Gastrocnemius medialis (tissue), 4 donors: ENCODE measurements around the gene NRXN2. TPM values are rescaled to one million over a fixed set of nuclear protein-coding genes. Genes with fewer than 3 reads are reported as not detected.

ENCODE experiments used
- ATAC-seq, 2 donors: fragments of 150-250 bp; one replicate each; pipeline ENCODE4 v1.9.1; 2016
- DNase-seq, 2 donors: peaks; one replicate each; pipeline ENCODE4 v3.0.0-alpha.2; 2019
- H3K27ac ChIP-seq, 4 donors: fragments of 200-600 bp; sonication (generic); 1 replicate in 1 of 4; 2 replicates in 3 of 4; pipeline ENCODE4 v1.5.1; 2016 to 2018; ENCODE audit warnings: mild to moderate bottlenecking in 2 of 4, moderate library complexity in 1 of 4
- H3K27me3 ChIP-seq, 3 donors: fragments of 200-600 bp; sonication (generic) in 2 of 3; 1 replicate in 1 of 3; 2 replicates in 2 of 3; pipeline versions ENCODE4 v1.5.1 to v1.6.0; 2016 to 2019; ENCODE audit warnings: mild to moderate bottlenecking in 1 of 3, moderate library complexity in 1 of 3
- H3K36me3 ChIP-seq, 2 donors: fragments of 200-600 bp; sonication (generic) in 1 of 2; one replicate each; pipeline ENCODE4 v1.5.1; 2017 to 2018
- H3K4me1 ChIP-seq, 2 donors: fragments of 200-600 bp; sonication (generic) in 1 of 2; one replicate each; pipeline ENCODE4 v1.5.1; 2016 to 2017; ENCODE audit warnings: mild to moderate bottlenecking in 2 of 2
- H3K4me3 ChIP-seq, 4 donors: fragments of 200-600 bp; sonication (generic) in 3 of 4; 1 replicate in 1 of 4; 2 replicates in 3 of 4; pipeline ENCODE4 v1.5.1; 2016 to 2019; ENCODE audit warnings: mild to moderate bottlenecking in 2 of 4
- H3K9me3 ChIP-seq, 3 donors: fragments of 200-600 bp; sonication (generic) in 2 of 3; 1 replicate in 1 of 3; 2 replicates in 2 of 3; pipeline ENCODE4 v1.5.1; 2016 to 2019
- CTCF ChIP-seq, 5 experiments: fragments of 450-650 bp in 3 of 5; fragments of 200-600 bp in 2 of 5; sonication (generic) in 2 of 5; IDR thresholded peaks in 4 of 5; conservative IDR thresholded peaks in 1 of 5; 1 replicate in 4 of 5; 2 replicates in 1 of 5; pipeline ENCODE4 v1.5.1; 2016 to 2019; ENCODE audit warnings: antibody characterized with exemption in 5 of 5, mild to moderate bottlenecking in 3 of 5, moderate library complexity in 3 of 5
- POLR2A ChIP-seq, 2 donors: fragments of 450-650 bp; IDR thresholded peaks; one replicate each; pipeline ENCODE4 v1.6.1; 2017; ENCODE audit warnings: antibody characterized with exemption in 2 of 2, mild to moderate bottlenecking in 2 of 2, moderate library complexity in 2 of 2
- in situ Hi-C, 4 donors: fragments of 200-750 bp; cut with MboI; loops; one replicate each; pipeline versions ENCODE4 v1.15.0 to v1.8.0; 2017; ENCODE audit warnings: low sequenced_read_pairs in 4 of 4
- intact Hi-C: fragments of 100-400 bp; cut with DNase I; formaldehyde crosslinking; loops from one replicate; pipeline ENCODE4 v1.15.1; 2023; ENCODE audit warnings: low total_unique reads
- total RNA-seq, 4 donors: library from RNA; depleted of rRNA; stranded (reverse); fragments of >200 nt; gene quantifications; one replicate each; pipeline versions ENCODE4 v1.1.0 to v1.2.3, GENCODE V29; 2016

NRXN2 gene
- total RNA-seq, 4 donors from 2014 or later, result 0.15 to 6.2 (median 1.8) TPM

- TF ChIP-seq CTCF (IDR thresholded peaks at IDR 0.05 in 4 of 5, conservative IDR thresholded peaks at IDR 0.05 in 1 of 5) (no peak), POLR2A (IDR thresholded peaks at IDR 0.05) (no peak)
- H3K4me1 ChIP-seq, result no peaks in the 10 kb centered on the region
- H3K36me3 ChIP-seq, result no peaks in the 10 kb centered on the region
- peaks cover 2 to 5% (median 3%) of the 10 kb centered on the region in 3 donors for H3K27me3 ChIP-seq
- no peaks in the 10 kb centered on the region for H3K9me3 ChIP-seq
- intact Hi-C loops, result no loop called here
- DNase-seq (no peak), ATAC-seq (no peak)
- H3K4me3 ChIP-seq, result no peak overlapping the region
- H3K27ac ChIP-seq, result no peak overlapping the region
- in situ Hi-C loops, result no loop called here
These were observed 115.5 kb downstream of the NRXN2 start for GRCh38 chr11:64607381-64607985.

DNA sequence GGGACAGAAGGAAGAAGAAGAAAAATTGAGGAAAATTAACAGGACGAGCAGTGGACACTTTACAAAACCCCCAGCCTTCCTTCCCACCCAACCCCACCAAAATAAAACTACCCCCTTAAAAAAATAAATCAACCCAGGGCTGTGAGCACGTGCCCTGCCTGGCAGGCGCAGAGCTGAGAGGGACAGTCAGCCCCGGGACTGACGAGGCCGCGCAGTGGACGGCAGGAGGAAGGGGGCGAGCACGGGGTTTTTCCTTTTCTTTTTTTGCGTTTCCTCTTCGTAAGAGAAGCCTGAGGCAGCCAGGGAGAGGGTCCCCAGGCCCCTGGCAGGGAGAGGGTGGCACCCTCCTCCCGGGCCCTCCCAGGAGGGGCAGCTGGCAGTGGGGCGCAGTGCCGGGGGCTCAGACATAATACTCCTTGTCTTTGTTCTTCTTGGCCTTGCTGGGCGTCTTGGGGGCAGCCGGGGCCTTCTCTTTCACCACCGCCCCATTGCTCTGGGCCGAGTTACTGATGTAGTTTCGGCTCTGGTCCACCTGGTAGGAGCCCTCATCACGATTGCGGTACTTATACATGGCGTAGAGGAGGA lies 116.1 kb downstream of the NRXN2 start:
- no peak overlapping the region for H3K4me3 ChIP-seq
- TF ChIP-seq CTCF (IDR thresholded peaks at IDR 0.05 in 4 of 5, conservative IDR thresholded peaks at IDR 0.05 in 1 of 5), result no peak
- H3K27ac ChIP-seq, result no peak overlapping the region
- no peaks in the 10 kb centered on the region for H3K36me3 ChIP-seq
- H3K9me3 ChIP-seq, result no peaks in the 10 kb centered on the region
- H3K27me3 ChIP-seq, result peaks cover 2 to 5% (median 3%) of the 10 kb centered on the region in 3 donors
- ATAC-seq, result no peak
- no peaks in the 10 kb centered on the region for H3K4me1 ChIP-seq
- intact Hi-C loops (no loop called here), in situ Hi-C loops (no loop called here)
- DNase-seq, result no peak

- no peaks in the 10 kb centered on the region for H3K9me3 ChIP-seq
- no peak overlapping the region for H3K4me3 ChIP-seq
- ATAC-seq (no peak), DNase-seq (no peak)
- peaks cover 2 to 5% (median 3%) of the 10 kb centered on the region in 3 donors for H3K27me3 ChIP-seq
- TF ChIP-seq POLR2A (IDR thresholded peaks at IDR 0.05), result no peak
- TF ChIP-seq CTCF (IDR thresholded peaks at IDR 0.05 in 4 of 5, conservative IDR thresholded peaks at IDR 0.05 in 1 of 5), result no peak
- in situ Hi-C loops (no loop called here), intact Hi-C loops (no loop called here)
- H3K27ac ChIP-seq, result no peak overlapping the region
- H3K36me3 ChIP-seq, result no peaks in the 10 kb centered on the region
- no peaks in the 10 kb centered on the region for H3K4me1 ChIP-seq
These were observed 117.1 kb downstream of the NRXN2 start for GRCh38 chr11:64605656-64606585.

GRCh38 chr11:64605244-64605560 lies 117.8 kb downstream of the NRXN2 start:
- Histone ChIP-seq H3K9me3 (no peaks in the 10 kb centered on the region), H3K4me1 (no peaks in the 10 kb centered on the region), H3K36me3 (no peaks in the 10 kb centered on the region), H3K27me3 (peaks cover 2 to 5% (median 3%) of the 10 kb centered on the region in 3 donors), H3K27ac (no peak overlapping the region), H3K4me3 (no peak overlapping the region)
- TF ChIP-seq POLR2A (IDR thresholded peaks at IDR 0.05) (no peak), CTCF (IDR thresholded peaks at IDR 0.05 in 4 of 5, conservative IDR thresholded peaks at IDR 0.05 in 1 of 5) (no peak)
- DNase-seq (no peak), ATAC-seq (no peak)
- in situ Hi-C loops, result no loop called here
- intact Hi-C loops, result no loop called here
